K562 treated with DMSO at 1 percent for 4 hours (cell line): ENCODE results near the gene FREM1. TPM values are rescaled to one million over a fixed set of nuclear protein-coding genes. Genes with fewer than 3 reads are reported as not detected.

Experiments
- total RNA-seq: library from RNA; unstranded; fragments of 300-600 nt; gene quantifications from 2 replicates; pipeline ENCODE4 v1.2.3, GENCODE V29; 2022; ENCODE audit not compliant: insufficient read depth

Gene FREM1, protein sequence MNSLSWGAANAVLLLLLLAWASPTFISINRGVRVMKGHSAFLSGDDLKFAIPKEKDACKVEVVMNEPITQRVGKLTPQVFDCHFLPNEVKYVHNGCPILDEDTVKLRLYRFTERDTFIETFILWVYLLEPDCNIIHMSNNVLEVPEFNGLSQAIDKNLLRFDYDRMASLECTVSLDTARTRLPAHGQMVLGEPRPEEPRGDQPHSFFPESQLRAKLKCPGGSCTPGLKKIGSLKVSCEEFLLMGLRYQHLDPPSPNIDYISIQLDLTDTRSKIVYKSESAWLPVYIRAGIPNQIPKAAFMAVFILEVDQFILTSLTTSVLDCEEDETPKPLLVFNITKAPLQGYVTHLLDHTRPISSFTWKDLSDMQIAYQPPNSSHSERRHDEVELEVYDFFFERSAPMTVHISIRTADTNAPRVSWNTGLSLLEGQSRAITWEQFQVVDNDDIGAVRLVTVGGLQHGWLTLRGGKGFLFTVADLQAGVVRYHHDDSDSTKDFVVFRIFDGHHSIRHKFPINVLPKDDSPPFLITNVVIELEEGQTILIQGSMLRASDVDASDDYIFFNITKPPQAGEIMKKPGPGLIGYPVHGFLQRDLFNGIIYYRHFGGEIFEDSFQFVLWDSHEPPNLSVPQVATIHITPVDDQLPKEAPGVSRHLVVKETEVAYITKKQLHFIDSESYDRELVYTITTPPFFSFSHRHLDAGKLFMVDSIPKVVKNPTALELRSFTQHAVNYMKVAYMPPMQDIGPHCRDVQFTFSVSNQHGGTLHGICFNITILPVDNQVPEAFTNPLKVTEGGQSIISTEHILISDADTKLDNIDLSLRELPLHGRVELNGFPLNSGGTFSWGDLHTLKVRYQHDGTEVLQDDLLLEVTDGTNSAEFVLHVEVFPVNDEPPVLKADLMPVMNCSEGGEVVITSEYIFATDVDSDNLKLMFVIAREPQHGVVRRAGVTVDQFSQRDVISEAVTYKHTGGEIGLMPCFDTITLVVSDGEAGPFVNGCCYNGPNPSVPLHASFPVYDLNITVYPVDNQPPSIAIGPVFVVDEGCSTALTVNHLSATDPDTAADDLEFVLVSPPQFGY (N-terminal part only)
- total RNA-seq: not detected in 2 replicates

DNA sequence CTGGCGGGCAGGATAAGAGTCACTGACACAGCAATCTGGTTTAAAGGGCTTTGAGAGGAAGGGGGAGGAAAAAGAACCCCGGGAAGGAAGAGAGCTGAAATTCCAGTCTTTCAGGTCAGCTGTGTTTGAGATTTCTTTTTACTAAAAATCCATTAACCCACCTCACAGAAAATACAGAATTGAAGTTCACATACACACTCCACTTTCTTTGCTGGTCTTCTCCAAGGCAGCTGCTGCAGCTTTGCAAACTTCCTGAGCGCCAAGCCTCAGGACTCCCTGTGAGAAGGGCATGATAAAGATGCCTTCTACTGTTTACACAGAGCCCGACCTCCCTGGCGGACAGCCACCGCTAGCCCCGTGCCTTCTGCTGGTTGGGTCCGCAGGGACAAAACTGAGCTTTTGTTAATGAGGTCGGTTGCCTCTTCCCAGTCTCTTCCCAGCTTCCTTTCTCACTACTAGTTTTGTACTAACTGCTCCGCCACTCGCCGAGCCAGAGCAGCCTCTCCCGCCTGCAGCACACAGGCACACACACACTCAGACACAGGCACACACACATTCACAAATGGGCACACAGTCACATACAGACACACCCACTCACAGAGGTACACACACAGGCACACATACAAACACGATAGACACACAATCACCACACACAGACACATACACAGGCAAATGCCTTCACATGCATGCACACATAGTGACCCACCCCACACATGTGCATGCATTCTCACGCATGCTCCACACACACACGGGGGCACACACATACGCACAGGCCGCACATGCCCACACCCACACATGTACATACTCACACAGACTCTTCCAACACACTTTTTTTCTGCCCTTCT lies at the start of gene FREM1:
Gene FREM1, minus strand, starts transcription at position 468 of the 845 bp plus-strand sequence. CDS start 41,451 bp downstream, outside the sequence.

DNA sequence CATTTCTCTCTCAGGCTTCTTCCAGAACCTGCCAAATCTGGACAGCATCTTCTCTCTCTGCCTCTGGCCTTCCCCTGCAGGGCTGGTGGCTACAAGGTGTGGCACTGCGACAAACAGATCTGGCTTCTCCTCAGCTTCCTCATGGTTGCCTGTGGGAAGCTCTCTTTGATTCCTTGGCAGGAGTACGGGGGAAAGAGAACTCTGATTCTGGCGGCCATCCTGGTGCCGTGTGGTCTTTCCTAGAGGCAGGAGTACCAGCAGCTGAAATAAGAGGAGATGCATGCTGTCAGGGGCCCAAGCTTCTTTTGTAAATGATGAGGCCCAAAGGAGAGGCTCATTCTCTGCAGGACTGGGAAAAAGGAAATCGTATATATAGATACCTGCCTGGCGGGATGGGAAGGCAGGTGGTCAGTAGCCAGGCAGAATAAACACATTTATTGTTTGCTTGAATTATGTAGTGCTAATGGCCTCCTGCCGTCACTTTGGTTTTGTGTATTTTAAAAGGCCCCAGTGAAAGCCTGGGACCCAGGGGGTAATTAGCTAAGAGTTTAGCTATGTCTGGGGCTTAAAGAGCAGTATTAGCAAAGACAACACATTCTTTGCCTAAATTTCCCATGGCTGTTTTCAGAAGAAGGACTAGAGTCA lies 187.7 kb downstream of the FREM1 start, which contains the start of gene CER1:
Gene CER1, minus strand, starts transcription at position 343 of the 645 bp plus-strand sequence. Its CDS starts 61 bp downstream, at position 282.

DNA sequence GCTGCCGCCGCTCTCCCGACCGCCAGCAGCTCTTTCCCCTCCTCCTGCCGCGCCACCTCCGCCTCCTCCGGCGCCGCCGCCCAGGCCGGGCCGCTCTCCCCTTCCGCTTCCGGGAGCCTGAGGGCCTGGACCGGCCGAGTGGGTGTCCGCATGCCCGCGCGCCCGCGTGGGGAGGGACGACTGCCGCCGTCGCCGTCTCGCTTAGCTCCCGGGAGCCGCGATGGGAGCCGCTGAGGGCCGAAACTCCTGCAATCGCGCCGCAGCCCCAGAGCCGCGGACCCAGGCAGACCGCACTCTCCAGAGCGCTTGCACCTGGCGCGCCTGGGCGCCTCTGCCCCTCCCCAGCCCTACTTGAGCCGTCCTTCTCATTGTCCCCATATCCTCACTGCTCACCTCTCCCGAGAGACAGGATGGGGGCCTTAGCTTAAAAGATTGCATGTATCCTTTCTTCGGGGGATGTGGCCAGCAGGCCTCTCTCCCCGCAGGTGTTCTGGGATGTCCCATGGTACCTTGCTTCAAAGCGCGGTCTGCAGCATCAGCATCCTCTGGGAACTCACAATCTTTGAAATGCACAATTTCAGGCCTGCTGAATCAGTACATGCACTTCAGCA lies 216.9 kb downstream of the FREM1 start, which contains the start of gene ZDHHC21:
Gene ZDHHC21, minus strand, starts transcription at position 182 of the 611 bp plus-strand sequence. CDS start 19,092 bp downstream, outside the sequence.

Other genes starting within 250 kb of the FREM1 start
- 0.12 and 0.42 TPM in 2 replicates for gene ZDHHC21, start 217.0 kb downstream of the FREM1 start, total RNA-seq
- gene CER1, start 187.7 kb downstream of the FREM1 start, total RNA-seq: not detected in 2 replicates